ENCODE results near the gene NKAPL. TPM values are rescaled to one million over a fixed set of nuclear protein-coding genes. Genes with fewer than 3 reads are reported as not detected.

The NKAPL gene
- total and polyA plus RNA-seq, 2 of the 13 experiments (the other 11 are each of a cell fraction or from before 2014, with no cell fraction given) = not detected

DNA sequence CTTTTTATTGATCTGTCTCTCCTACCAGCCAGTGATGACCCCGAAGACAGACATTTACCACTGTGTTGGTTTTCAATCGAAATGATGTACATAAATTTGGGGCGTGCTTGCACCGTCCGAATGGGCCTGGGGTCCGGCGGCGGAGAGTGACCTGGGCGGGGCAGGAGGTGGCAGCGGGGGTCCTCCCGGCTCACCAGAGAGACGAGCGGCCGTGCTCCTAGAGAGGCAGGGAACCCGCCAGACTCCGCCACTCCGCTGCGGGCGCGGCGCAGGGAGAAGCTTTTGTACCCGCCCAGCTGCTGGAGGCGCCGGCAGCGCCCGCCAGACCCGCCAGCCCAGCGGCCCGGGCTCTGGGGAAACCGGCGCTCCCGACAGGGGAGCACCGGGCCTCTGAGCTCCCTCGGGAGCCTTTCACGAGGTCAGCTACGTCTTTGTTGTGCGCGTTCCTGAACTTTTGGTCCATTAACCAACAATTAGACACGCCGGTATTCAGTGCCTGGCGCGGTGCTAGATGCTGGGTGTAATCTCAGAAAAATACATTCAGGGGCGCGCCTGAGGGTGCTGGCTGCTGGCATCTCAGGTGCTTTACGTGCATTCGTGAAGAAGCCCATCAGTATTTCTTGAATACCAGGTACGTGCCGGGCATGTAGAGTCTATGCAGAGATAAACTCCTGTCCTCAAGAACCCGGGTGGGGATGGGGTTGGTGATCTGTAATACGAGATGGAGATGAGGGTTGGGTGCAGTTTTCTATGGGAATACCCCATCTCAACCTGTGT, 22.4 kb downstream of the NKAPL start, which contains the start of gene PGBD1 (continued):
- TF ChIP-seq, protein P1, sequence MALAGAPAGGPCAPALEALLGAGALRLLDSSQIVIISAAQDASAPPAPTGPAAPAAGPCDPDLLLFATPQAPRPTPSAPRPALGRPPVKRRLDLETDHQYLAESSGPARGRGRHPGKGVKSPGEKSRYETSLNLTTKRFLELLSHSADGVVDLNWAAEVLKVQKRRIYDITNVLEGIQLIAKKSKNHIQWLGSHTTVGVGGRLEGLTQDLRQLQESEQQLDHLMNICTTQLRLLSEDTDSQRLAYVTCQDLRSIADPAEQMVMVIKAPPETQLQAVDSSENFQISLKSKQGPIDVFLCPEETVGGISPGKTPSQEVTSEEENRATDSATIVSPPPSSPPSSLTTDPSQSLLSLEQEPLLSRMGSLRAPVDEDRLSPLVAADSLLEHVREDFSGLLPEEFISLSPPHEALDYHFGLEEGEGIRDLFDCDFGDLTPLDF (CRISPR knock-in tag; IDR thresholded peaks at IDR 0.05) = peak; percentile 83
- TF ChIP-seq JUND (CRISPR knock-in tag; IDR thresholded peaks at IDR 0.05) = no peak
- TF ChIP-seq SRSF9 (IDR thresholded peaks at IDR 0.05; ENCODE audit: borderline replicate concordance, insufficient read depth, low read depth, low read length, poor library complexity, severe bottlenecking) = no peak
- TF ChIP-seq, protein P2, sequence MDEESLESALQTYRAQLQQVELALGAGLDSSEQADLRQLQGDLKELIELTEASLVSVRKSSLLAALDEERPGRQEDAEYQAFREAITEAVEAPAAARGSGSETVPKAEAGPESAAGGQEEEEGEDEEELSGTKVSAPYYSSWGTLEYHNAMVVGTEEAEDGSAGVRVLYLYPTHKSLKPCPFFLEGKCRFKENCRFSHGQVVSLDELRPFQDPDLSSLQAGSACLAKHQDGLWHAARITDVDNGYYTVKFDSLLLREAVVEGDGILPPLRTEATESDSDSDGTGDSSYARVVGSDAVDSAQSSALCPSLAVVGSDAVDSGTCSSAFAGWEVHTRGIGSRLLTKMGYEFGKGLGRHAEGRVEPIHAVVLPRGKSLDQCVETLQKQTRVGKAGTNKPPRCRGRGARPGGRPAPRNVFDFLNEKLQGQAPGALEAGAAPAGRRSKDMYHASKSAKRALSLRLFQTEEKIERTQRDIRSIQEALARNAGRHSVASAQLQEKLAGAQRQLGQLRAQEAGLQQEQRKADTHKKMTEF (CRISPR knock-in tag; IDR thresholded peaks at IDR 0.05) = peak; percentile 88
- TF ChIP-seq HNRNPL (IDR thresholded peaks at IDR 0.05; ENCODE audit: low read depth, low read length) = no peak
- TF ChIP-seq, protein P3, sequence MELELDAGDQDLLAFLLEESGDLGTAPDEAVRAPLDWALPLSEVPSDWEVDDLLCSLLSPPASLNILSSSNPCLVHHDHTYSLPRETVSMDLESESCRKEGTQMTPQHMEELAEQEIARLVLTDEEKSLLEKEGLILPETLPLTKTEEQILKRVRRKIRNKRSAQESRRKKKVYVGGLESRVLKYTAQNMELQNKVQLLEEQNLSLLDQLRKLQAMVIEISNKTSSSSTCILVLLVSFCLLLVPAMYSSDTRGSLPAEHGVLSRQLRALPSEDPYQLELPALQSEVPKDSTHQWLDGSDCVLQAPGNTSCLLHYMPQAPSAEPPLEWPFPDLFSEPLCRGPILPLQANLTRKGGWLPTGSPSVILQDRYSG (CRISPR knock-in tag; IDR thresholded peaks at IDR 0.05) = 0 out of 2 replicates have a peak, but pooled peaks have one; percentile 53
- TF ChIP-seq ZNF350 (CRISPR knock-in tag; IDR thresholded peaks at IDR 0.05; ENCODE audit: borderline replicate concordance, low read depth) = peak; percentile 88; the same call in 1 of the 2 replicates
- no peak for TF ChIP-seq ZFP36L2 (CRISPR knock-in tag; IDR thresholded peaks at IDR 0.05)
- TF ChIP-seq ZNF343 (CRISPR knock-in tag; IDR thresholded peaks at IDR 0.05) = no peak
- TF ChIP-seq, protein P4, sequence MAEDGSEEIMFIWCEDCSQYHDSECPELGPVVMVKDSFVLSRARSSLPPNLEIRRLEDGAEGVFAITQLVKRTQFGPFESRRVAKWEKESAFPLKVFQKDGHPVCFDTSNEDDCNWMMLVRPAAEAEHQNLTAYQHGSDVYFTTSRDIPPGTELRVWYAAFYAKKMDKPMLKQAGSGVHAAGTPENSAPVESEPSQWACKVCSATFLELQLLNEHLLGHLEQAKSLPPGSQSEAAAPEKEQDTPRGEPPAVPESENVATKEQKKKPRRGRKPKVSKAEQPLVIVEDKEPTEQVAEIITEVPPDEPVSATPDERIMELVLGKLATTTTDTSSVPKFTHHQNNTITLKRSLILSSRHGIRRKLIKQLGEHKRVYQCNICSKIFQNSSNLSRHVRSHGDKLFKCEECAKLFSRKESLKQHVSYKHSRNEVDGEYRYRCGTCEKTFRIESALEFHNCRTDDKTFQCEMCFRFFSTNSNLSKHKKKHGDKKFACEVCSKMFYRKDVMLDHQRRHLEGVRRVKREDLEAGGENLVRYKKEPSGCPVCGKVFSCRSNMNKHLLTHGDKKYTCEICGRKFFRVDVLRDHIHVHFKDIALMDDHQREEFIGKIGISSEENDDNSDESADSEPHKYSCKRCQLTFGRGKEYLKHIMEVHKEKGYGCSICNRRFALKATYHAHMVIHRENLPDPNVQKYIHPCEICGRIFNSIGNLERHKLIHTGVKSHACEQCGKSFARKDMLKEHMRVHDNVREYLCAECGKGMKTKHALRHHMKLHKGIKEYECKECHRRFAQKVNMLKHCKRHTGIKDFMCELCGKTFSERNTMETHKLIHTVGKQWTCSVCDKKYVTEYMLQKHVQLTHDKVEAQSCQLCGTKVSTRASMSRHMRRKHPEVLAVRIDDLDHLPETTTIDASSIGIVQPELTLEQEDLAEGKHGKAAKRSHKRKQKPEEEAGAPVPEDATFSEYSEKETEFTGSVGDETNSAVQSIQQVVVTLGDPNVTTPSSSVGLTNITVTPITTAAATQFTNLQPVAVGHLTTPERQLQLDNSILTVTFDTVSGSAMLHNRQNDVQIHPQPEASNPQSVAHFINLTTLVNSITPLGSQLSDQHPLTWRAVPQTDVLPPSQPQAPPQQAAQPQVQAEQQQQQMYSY (CRISPR knock-in tag; IDR thresholded peaks at IDR 0.05) = no peak
- no peak for TF ChIP-seq KDM6A (CRISPR knock-in tag; IDR thresholded peaks at IDR 0.05; ENCODE audit: low read depth)
- no peak for TF ChIP-seq ATM (IDR thresholded peaks at IDR 0.05; ENCODE audit: borderline replicate concordance)
- TF ChIP-seq GABPA (IDR thresholded peaks at IDR 0.05; ENCODE audit: low read depth, low read length) = peak; percentile 60
- peak; percentile 80 for TF ChIP-seq GABPA (CRISPR knock-in tag; IDR thresholded peaks at IDR 0.05; ENCODE audit: low read depth)
- no peak for TF ChIP-seq TCF12 (IDR thresholded peaks at IDR 0.05)
- no peak for TF ChIP-seq TCF12 (CRISPR knock-in tag; IDR thresholded peaks at IDR 0.05)
- no peak for TF ChIP-seq ADNP (CRISPR knock-in tag; IDR thresholded peaks at IDR 0.05)
- no peak for TF ChIP-seq CHD4 (IDR thresholded peaks at IDR 0.05; ENCODE audit: borderline replicate concordance, low read length)
- TF ChIP-seq, protein P5, sequence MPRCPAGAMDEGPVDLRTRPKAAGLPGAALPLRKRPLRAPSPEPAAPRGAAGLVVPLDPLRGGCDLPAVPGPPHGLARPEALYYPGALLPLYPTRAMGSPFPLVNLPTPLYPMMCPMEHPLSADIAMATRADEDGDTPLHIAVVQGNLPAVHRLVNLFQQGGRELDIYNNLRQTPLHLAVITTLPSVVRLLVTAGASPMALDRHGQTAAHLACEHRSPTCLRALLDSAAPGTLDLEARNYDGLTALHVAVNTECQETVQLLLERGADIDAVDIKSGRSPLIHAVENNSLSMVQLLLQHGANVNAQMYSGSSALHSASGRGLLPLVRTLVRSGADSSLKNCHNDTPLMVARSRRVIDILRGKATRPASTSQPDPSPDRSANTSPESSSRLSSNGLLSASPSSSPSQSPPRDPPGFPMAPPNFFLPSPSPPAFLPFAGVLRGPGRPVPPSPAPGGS (CRISPR knock-in tag; IDR thresholded peaks at IDR 0.05) = no peak
- peak; percentile 66; the same call in 1 of the 2 replicates for TF ChIP-seq ZNF232 (CRISPR knock-in tag; IDR thresholded peaks at IDR 0.05; ENCODE audit: borderline replicate concordance)
- no peak for TF ChIP-seq ZNF749 (CRISPR knock-in tag; IDR thresholded peaks at IDR 0.05; ENCODE audit: borderline replicate concordance)
- 0 out of 2 replicates have a peak, but pooled peaks have one; percentile 42 for TF ChIP-seq ONECUT2 (CRISPR knock-in tag; IDR thresholded peaks at IDR 0.05)

Data from HepG2 (cell line).